HCT116 (cell line): ENCODE data around the gene RPAP3. TPM values are rescaled to one million over a fixed set of nuclear protein-coding genes. Genes with fewer than 3 reads are reported as not detected.

Experiments
- ATAC-seq: fragments of 200-7000 bp; cut with Tn5 transposase; 2 replicates; pipeline ENCODE4 v1.9.1; 2020; ENCODE audit warnings: mild to moderate bottlenecking, moderate library complexity
- BruUV-seq: library from RNA; stranded (reverse); fragments of 400-500 nt; replicated peaks from 2 replicates; lab custom pipeline; 2021; lab: Mats Ljungman, UMichigan
- CTCF ChIA-PET: fragments of 300-600 bp; sonication (Branson Sonifier 250); formaldehyde crosslinking; loops from one replicate; lab custom pipeline; 2021; ENCODE audit warnings: antibody characterized with exemption; lab: Charles Lee
- POLR2A ChIA-PET: fragments of 300-600, 350-600 bp; sonication (Branson Sonifier 250); formaldehyde crosslinking; loops from one replicate; lab custom pipeline; 2021; ENCODE audit warnings: antibody characterized with exemption; lab: Charles Lee
- RAD21 ChIA-PET, 2 experiments: fragments of 300-600 bp; sonication (Branson Sonifier 250); formaldehyde crosslinking; loops; one replicate each; lab custom pipeline; 2023; ENCODE audit warnings: low total read pairs in 2 of 2; ENCODE audit not compliant: uncharacterized antibody in 2 of 2, unreplicated experiment in 2 of 2, low non-redundant PET in 1 of 2; lab: Charles Lee
- DNase-seq: peaks from one replicate; pipeline ENCODE4 v3.0.0-alpha.2; 2010; ENCODE audit warnings: low read depth, low spot score
- H2AFZ ChIP-seq: fragments of 200-600 bp; shearing (Covaris generic), sonication (generic); 2 replicates; pipeline ENCODE4 v1.6.1; 2017; ENCODE audit warnings: low read depth, mixed run types, mixed read lengths, antibody characterized with exemption, low read length; ENCODE audit not compliant: poor library complexity, severe bottlenecking
- H3K27ac ChIP-seq: 2 replicates; pipeline ENCODE4 v1.5.1; 2012; ENCODE audit warnings: low read depth, low read length
- H3K27me3 ChIP-seq: fragments of 200-600 bp; sonication (generic); 2 replicates; pipeline ENCODE4 v1.6.1; 2016; ENCODE audit warnings: mixed run types, low read length, mixed read lengths; ENCODE audit not compliant: insufficient read depth
- H3K36me3 ChIP-seq, 2 experiments: fragments of 200-500 bp in 1 of 2; fragments of 200-600 bp in 1 of 2; sonication (Bioruptor generic) in 1 of 2; sonication (generic) in 1 of 2; 2 replicates each; pipeline versions ENCODE4 v1.5.1 to v1.6.1; 2014 to 2016; ENCODE audit warnings: low read length in 2 of 2, inconsistent platforms in 1 of 2, mixed read lengths in 1 of 2, mixed run types in 1 of 2; ENCODE audit not compliant: insufficient read depth in 2 of 2, control insufficient read depth in 1 of 2
- H3K4me1 ChIP-seq, 2 experiments: fragments of 200-600 bp in 1 of 2; sonication (generic) in 1 of 2; 2 replicates each; pipeline versions ENCODE4 v1.5.1 to v1.6.1; 2012 to 2017; ENCODE audit warnings: low read length in 2 of 2, inconsistent platforms in 1 of 2, mild to moderate bottlenecking in 1 of 2, mixed read lengths in 1 of 2, mixed run types in 1 of 2, moderate library complexity in 1 of 2; ENCODE audit not compliant: insufficient read depth in 2 of 2, control insufficient read depth in 1 of 2
- H3K4me2 ChIP-seq: fragments of 200-600 bp; sonication (generic); 2 replicates; pipeline ENCODE4 v1.6.1; 2017; ENCODE audit warnings: mixed run types, low read length, mixed read lengths
- H3K4me3 ChIP-seq, 2 experiments: fragments of 200-600 bp in 1 of 2; sonication (generic) in 1 of 2; replicated peaks in 1 of 2; 2 replicates each; pipeline ENCODE4 v1.5.1; 2011 to 2016; ENCODE audit warnings: low read length in 2 of 2, control low read depth in 1 of 2, low read depth in 1 of 2, mild to moderate bottlenecking in 1 of 2, mixed read lengths in 1 of 2, mixed run types in 1 of 2
- H3K79me2 ChIP-seq: fragments of 200-600 bp; sonication (generic); 2 replicates; pipeline ENCODE4 v1.6.1; 2017; ENCODE audit warnings: mild to moderate bottlenecking, mixed run types, low read length, moderate library complexity, mixed read lengths; ENCODE audit not compliant: insufficient read depth
- H3K9ac ChIP-seq: fragments of 200-600 bp; sonication (generic); 2 replicates; pipeline ENCODE4 v1.6.1; 2016; ENCODE audit warnings: low read length, mixed read lengths
- H3K9me2 ChIP-seq: fragments of 200-600 bp; sonication (generic), shearing (Covaris generic); 2 replicates; pipeline ENCODE4 v1.6.1; 2017; ENCODE audit warnings: mixed run types, mild to moderate bottlenecking, moderate library complexity; ENCODE audit not compliant: insufficient read depth
- H3K9me3 ChIP-seq, 2 experiments: fragments of 200-500 bp in 1 of 2; fragments of 200-600 bp in 1 of 2; sonication (Bioruptor generic) in 1 of 2; sonication (generic) in 1 of 2; 2 replicates each; pipeline ENCODE4 v1.6.1; 2014 to 2017; ENCODE audit warnings: low read length in 2 of 2, mixed read lengths in 2 of 2, inconsistent platforms in 1 of 2, low read depth in 1 of 2, mild to moderate bottlenecking in 1 of 2, mixed run types in 1 of 2, moderate library complexity in 1 of 2; ENCODE audit not compliant: control insufficient read depth in 1 of 2, insufficient read depth in 1 of 2
- H4K20me1 ChIP-seq: fragments of 200-600 bp; sonication (generic), shearing (Covaris generic); 2 replicates; pipeline ENCODE4 v1.6.1; 2017; ENCODE audit warnings: mixed run types, mild to moderate bottlenecking, moderate library complexity; ENCODE audit not compliant: insufficient read depth
- ATF3 ChIP-seq: IDR thresholded peaks from 2 replicates; pipeline ENCODE4 v1.6.1; 2012
- CEBPB ChIP-seq: IDR thresholded peaks from 2 replicates; pipeline ENCODE4 v1.6.1; 2012; ENCODE audit warnings: low read depth
- EGR1 ChIP-seq: IDR thresholded peaks from 2 replicates; pipeline ENCODE4 v1.6.1; 2012; ENCODE audit warnings: low read depth
- ELF1 ChIP-seq: IDR thresholded peaks from 2 replicates; pipeline ENCODE4 v1.6.1; 2012; ENCODE audit warnings: low read depth, borderline replicate concordance
- EZH2 ChIP-seq: fragments of 200-600 bp; sonication (generic); IDR thresholded peaks from 2 replicates; pipeline ENCODE4 v1.6.1; 2017; ENCODE audit warnings: antibody characterized with exemption, mixed run types
- EZH2phosphoT487 ChIP-seq: fragments of 200-600 bp; IDR thresholded peaks from 2 replicates; pipeline ENCODE4 v1.6.1; 2018; ENCODE audit warnings: antibody characterized with exemption, borderline replicate concordance
- SRF ChIP-seq: IDR thresholded peaks from 2 replicates; pipeline ENCODE4 v1.6.1; 2012; ENCODE audit warnings: low read depth
- ZBTB33 ChIP-seq: IDR thresholded peaks from 2 replicates; pipeline ENCODE4 v1.6.1; 2011; ENCODE audit warnings: mild to moderate bottlenecking, low read length, moderate library complexity; ENCODE audit not compliant: insufficient replicate concordance; ENCODE audit errors: extremely low read depth
- ZNF274 ChIP-seq: fragments of 200-500 bp; sonication (Bioruptor generic); IDR thresholded peaks from 2 replicates; pipeline ENCODE4 v1.6.1; 2014; ENCODE audit warnings: mild to moderate bottlenecking, low read depth, low read length, inconsistent platforms
- intact Hi-C: fragments of 100-400 bp; cut with micrococcal nuclease; formaldehyde crosslinking; loops from 2 replicates; pipeline ENCODE4 v1.10.0; 2022
- total RNA-seq: library from RNA; stranded (reverse); gene quantifications from one replicate; pipeline ENCODE4 v1.2.1, GENCODE V29; 2021; ENCODE audit not compliant: unreplicated experiment

Gene RPAP3
- total RNA-seq, 1 experiment from 2014 or later = 48.3 TPM

- no peak for TF ChIP-seq ATF3
- TF ChIP-seq EZH2phosphoT487 = no peak
- no peak for TF ChIP-seq CEBPB
- TF ChIP-seq ZNF274 = no peak
- TF ChIP-seq ZBTB33 = no peak
- TF ChIP-seq EZH2 = no peak
- TF ChIP-seq SRF = no peak
- TF ChIP-seq EGR1 = no peak
Observed at GRCh38 chr12:47752121-47752520, 46.3 kb upstream of the RPAP3 start (continued).

- no peak for TF ChIP-seq ELF1
- TF ChIP-seq, all 23 proteins: peak for 0
Observed at GRCh38 chr12:47751561-47751960, 45.7 kb upstream of the RPAP3 start.

More at GRCh38 chr12:47751561-47751960, 45.7 kb upstream of the RPAP3 start:
- no peaks in the 10 kb centered on the region for H4K20me1 ChIP-seq
- no TSS peak for BruUV-seq
- POLR2A ChIA-PET = no interaction called here
- DNase-seq (no peak), ATAC-seq (no peak)
- no peak overlapping the region for H3K27ac ChIP-seq
- H3K4me3 ChIP-seq = no peak overlapping the region
- H3K9me2 ChIP-seq = no peaks in the 10 kb centered on the region
- no peak overlapping the region for H3K4me2 ChIP-seq
- H3K36me3 ChIP-seq = no peaks in the 10 kb centered on the region
- no peaks in the 10 kb centered on the region for H3K79me2 ChIP-seq
- H3K9me3 ChIP-seq = no peaks in the 10 kb centered on the region
- H3K4me1 ChIP-seq = peaks cover 32 to 42% of the 10 kb centered on the region in 2 experiments
- no peak overlapping the region for H2AFZ ChIP-seq
- intact Hi-C loops = no loop called here
- H3K27me3 ChIP-seq = no peaks in the 10 kb centered on the region
- CTCF ChIA-PET = interaction anchor here (9.1 kb wide), 1 partner anchor 9 kb away, joined by 75 read pairs; no protein-coding TSS in a partner anchor
- H3K9ac ChIP-seq = no peak overlapping the region
- RAD21 ChIA-PET = no interaction called here
